Measurements from ENCODE around the gene AQP10.
"Not testable (repeated sequence)": the region's sequence is repeated elsewhere in the genome, so short reads cannot be mapped to it uniquely, and the experiment has no call there.

The AQP10 gene, protein sequence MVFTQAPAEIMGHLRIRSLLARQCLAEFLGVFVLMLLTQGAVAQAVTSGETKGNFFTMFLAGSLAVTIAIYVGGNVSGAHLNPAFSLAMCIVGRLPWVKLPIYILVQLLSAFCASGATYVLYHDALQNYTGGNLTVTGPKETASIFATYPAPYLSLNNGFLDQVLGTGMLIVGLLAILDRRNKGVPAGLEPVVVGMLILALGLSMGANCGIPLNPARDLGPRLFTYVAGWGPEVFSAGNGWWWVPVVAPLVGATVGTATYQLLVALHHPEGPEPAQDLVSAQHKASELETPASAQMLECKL

DNA sequence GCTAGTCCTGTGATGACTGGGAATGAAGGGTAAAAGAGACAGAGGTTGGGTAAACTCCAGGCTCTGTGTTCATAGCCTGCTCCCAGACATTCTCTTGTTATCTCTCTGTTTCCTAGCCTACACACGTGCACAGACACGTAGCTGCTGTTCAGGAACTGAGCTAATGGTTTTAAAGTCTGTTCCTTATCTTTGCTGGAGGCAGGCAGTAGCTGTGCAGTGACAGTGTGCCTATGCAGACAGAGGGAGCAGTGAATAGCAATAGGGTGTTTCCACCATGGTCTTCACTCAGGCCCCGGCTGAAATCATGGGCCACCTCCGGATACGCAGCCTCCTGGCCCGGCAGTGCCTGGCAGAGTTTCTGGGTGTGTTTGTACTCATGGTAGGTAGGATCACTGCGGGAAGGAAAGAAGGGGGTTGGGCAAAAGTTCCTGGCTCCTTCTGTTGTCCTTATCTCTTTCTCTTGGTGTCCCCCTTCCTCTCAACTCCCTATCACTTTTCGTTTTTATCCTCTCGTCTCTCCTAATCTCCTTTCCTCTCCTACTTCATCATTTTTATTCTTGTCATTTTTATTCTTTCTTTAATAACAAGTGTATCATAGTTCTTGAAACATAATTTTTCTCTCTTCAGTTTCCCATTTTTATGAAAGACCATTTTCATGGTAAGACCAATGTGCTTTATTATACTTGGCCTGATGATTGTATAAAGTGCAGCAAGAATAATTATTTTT, at the start of gene AQP10:
TSS of gene AQP10 (plus strand) at position 212 of the 727 bp plus-strand sequence. CDS start at position 275, 63 bp downstream.
- DNase-seq: no peak

- DNase-seq: peak; percentile 99
Observed at GRCh38 chr1:154272217-154272998, 48.5 kb upstream of the AQP10 start, which contains the start of gene HAX1. TSS of gene HAX1 (plus strand) at chr1:154272629. CDS start at chr1:154272724, 95 bp downstream.

- no peak for DNase-seq
Observed at GRCh38 chr1:154272999-154273563, 47.8 kb upstream of the AQP10 start.

DNA sequence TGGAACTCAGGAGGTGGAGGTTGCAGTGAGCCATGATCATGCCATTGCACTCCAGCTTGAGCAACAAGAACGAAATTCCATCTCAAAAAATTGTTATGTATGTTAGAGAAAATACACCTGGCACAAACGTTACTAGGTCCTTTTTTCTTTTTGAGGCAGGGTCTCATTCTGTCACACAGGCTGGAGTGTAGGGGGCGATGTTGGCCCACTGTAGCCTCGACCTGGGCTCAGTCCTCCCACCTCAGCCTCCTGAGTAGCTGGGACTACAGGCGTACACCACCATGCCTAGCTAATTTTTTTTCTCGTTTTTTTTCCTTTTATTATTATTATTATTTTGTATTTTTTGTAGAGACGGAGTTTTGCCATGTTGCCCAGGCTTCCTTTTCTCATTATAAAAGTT, 44.1 kb upstream of the AQP10 start:
- DNase-seq: peak; percentile 52

DNA sequence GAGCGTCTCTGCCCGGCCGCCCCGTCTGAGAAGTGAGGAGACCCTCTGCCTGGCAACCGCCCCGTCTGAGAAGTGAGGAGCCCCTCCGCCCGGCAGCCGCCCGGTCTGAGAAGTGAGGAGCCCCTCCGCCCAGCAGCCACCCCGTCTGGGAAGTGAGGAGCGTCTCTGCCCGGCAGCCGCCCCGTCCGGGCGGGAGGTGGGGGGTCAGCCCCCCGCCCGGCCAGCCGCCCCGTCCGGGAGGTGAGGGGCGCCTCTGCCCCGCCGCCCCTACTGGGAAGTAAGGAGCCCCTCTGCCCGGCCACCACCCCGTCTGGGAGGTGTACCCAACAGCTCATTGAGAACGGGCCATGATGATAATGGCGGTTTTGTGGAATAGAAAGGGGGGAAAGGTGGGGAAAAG, 33.3 kb upstream of the AQP10 start:
- not testable (repeated sequence) for DNase-seq

DNA sequence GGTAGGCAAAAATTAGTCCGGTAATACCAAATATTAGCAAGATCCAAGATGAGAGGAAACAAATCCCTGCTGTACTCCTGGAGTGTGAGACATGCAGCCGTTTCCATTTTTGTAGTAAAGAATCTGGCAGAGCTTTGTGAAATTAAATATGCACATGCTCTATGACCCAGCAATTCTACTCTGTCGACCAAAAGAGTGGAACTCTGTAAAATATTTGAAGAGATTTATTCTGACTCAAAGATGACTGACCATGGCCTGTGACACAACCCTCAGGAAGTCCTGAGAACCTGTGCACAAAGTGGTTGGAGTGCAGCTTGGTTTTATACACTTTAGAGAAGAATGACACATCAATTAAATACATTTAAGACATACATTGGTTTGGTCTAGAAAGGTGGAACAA, 32.2 kb upstream of the AQP10 start:
- DNase-seq: no peak

DNA sequence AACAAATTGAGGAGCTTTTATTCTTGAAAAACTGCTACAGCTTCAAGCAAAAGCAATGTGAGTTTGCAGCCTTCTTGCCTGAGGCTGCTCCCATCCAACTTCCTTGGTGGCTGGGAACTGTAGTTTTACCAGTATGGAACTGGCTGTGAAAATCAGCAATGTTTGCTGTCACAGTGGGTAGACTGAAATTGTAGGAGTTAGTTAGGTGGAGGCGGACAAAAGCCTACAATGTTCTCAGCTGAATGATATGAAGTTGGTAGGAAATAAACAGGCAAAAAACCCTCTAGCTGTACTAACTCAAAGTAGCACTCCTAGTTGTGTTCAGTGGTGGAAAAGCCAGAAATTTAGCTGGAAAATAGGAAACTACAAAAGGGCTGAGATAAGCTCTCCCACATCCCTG, 30.0 kb upstream of the AQP10 start:
- no peak for DNase-seq

- no peak for DNase-seq
Observed at GRCh38 chr1:154295408-154296235, 25.3 kb upstream of the AQP10 start.

DNA sequence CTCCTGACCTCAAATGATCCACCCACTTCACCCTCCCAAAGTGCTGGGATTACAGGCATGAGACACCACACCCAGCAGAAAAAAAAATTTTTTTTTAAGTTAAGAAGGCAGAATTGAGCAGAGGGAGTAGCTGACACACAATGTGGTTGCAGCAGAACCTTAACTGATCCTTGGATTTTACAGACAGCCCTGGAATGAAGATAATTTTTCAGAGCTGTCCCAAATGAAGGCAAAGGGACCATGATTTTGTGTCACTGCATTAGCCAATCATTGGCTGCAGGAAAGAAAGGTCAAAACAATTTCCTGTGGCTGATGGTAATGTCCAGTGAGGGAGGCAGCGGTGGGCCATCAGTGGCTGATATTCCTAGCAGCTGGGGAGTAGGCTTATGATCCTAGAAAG, 19.3 kb upstream of the AQP10 start:
- DNase-seq: no peak

- DNase-seq: peak; percentile 73
Observed at GRCh38 chr1:154304664-154305337, 16.1 kb upstream of the AQP10 start.

DNA sequence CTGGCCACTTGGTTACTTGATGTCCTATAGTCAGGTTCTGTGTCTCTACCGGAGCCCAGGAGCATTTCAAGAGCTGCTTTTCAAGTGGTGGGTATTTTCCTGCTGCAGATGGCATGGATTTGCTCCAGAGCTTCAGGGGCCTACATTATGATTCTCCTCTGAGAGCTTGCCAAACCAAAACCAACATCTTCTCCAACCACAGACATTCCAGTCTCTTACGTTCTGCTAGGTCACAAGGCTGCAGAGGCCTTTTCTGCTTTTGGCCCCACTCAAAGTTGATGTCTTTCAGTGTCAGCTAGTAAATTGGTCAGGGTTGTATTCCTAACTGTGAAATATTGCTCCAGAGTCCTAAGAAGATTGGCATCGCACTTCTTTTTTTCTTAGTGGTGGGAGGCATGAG, 14.7 kb upstream of the AQP10 start:
- DNase-seq: no peak

- peak; percentile 33 for DNase-seq
Observed at GRCh38 chr1:154307670-154308270, 13.1 kb upstream of the AQP10 start.

DNA sequence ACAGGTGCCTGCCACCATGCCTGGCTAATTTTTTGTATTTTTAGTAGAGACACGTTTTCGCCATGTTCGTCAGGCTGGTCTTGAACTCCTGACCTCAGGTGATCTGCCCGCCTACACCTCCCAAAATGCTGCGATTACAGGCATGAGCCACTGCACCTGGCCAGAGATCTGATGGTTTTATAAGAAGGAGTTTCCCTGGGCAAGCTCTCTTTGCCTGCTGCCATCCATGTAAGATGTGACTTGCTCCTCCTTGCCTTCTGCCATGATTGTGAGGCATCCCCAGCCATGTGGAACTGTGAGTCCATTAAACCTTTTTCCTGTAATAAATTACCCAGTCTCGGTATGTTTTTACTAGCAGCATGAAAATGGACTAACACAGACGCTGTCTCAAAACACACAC, 11.8 kb upstream of the AQP10 start:
- not testable (repeated sequence) for DNase-seq

GRCh38 chr1:154312229-154313065, 8.4 kb upstream of the AQP10 start:
- not testable (repeated sequence) for DNase-seq

GRCh38 chr1:154313066-154313356, 7.9 kb upstream of the AQP10 start:
- DNase-seq: no peak

DNA sequence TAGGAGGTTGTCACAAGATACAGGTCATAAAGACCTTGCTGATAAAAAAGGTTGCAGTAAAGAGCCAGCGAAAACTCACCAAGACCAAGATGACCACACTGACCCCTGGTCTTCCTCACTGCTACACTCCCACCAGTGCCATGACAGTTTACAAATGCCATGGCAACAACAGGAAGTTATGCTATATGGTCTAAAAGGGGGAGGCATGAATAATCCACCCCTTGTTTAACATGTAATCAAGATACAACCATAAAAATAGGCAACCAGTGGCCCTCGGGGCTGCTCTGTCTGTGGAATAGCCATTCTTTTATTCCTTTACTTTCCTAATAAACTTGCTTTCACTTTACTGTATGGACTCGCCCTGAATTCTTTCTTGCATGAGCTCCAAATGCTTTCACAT, 6.7 kb upstream of the AQP10 start:
- not testable (repeated sequence) for DNase-seq

- DNase-seq: no peak
Observed at GRCh38 chr1:154316704-154317103, 4.2 kb upstream of the AQP10 start.

- no peak for DNase-seq
Observed at GRCh38 chr1:154318386-154318785, 2.5 kb upstream of the AQP10 start.

DNA sequence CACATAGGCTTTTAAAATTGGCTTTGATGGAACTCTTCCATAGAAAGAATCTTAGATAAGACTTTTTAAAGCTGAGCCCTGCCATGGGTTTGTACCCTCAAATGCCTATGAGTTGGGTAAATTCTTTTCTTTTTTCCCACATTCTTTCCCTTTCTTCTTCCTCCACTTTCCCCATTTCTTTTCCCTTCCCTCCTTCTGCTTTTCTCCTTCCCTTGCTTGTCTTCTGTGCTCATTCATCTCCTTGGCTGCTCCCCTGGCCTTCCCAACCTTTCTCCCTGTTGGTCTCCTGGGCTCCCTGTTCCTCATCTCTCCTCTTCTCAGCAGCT, 679 bp downstream of the AQP10 start:
- not testable (repeated sequence) for DNase-seq

- no peak for DNase-seq
Observed at GRCh38 chr1:154323493-154323892, 2.6 kb downstream of the AQP10 start.

DNA sequence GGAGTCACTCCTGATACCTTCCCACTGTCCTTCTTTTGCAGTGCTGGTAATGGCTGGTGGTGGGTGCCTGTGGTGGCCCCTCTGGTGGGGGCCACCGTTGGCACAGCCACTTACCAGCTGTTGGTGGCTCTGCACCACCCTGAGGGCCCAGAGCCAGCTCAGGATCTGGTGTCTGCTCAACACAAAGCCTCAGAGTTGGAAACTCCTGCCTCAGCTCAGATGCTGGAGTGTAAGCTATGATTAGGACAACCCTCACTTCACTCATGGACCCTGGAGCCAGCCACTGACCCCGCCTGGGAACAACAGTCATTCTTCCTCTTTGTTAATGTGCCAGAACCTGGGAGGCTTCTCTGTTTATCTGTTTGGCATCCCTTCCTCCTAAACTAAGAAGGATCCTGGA, 3.3 kb downstream of the AQP10 start:
- no peak for DNase-seq

All from stimulated activated CD8-positive, alpha-beta memory T cell treated with anti-CD3 and anti-CD28 coated beads, Interleukin-4, amount 100 ng/mL, for 48 hours (primary cell).